Measurements from ENCODE around the gene MITF. TPM values are rescaled to one million over a fixed set of nuclear protein-coding genes. Genes with fewer than 3 reads are reported as not detected.
"Not testable (repeated sequence)": the region's sequence is repeated elsewhere in the genome, so short reads cannot be mapped to it uniquely, and the experiment has no call there.

Gene MITF
- total and polyA plus RNA-seq, 8 donors, result 3.5 to 61.3 (median 15.5) TPM

GRCh38 chr3:69787436-69788168, 48.3 kb downstream of the MITF start:
- intact Hi-C loops (cut with DNase I; ENCODE audit: low total_unique reads), result no loop called here
- H3K9me3 ChIP-seq, result no peaks in the 10 kb centered on the region
- H3K4me3 ChIP-seq, result no peak overlapping the region
- WGBS, 5 donors, result 44 to 61% (median 56%) methylated on average over 3 of the region's 3 CpGs
- peak in 1 of 2 donors; percentile 29 for DNase-seq
- H3K27ac ChIP-seq, result peak overlapping the region in 1 of 5 donors; percentile 40
- H3K27me3 ChIP-seq, result no peaks in the 10 kb centered on the region
- no peaks in the 10 kb centered on the region for H3K36me3 ChIP-seq
- H3K4me1 ChIP-seq, result peaks cover 6 to 59% (median 28%) of the 10 kb centered on the region in 4 donors
- TF ChIP-seq EP300 (IDR thresholded peaks at IDR 0.05) (no peak), CTCF (IDR thresholded peaks at IDR 0.05) (no peak), POLR2AphosphoS5 (IDR thresholded peaks at IDR 0.05) (no peak), POLR2A (IDR thresholded peaks at IDR 0.05) (no peak)

GRCh38 chr3:69791106-69791505, 51.8 kb downstream of the MITF start:
- no peak for TF ChIP-seq POLR2A (IDR thresholded peaks at IDR 0.05)
- no peak for TF ChIP-seq EP300 (IDR thresholded peaks at IDR 0.05)
- TF ChIP-seq CTCF (IDR thresholded peaks at IDR 0.05), result no peak
- no peak for TF ChIP-seq POLR2AphosphoS5 (IDR thresholded peaks at IDR 0.05)
- Histone ChIP-seq H3K36me3 (no peaks in the 10 kb centered on the region), H3K9me3 (no peaks in the 10 kb centered on the region), H3K4me3 (no peak overlapping the region), H3K27me3 (no peaks in the 10 kb centered on the region), H3K4me1 (peaks cover 0 to 35% (median 13%) of the 10 kb centered on the region in 4 donors), H3K27ac (peak overlapping the region in 2 of 5 donors; percentile 31 to 40)
- intact Hi-C loops (cut with DNase I; ENCODE audit: low total_unique reads), result loop anchor here (10.0 kb wide), 1 partner anchor 96 kb away; no protein-coding TSS in a partner anchor
- DNase-seq, result peak; percentile 27 to 38
- 57 to 81% (median 69%) methylated on average over 6 of the region's 6 CpGs for WGBS, 5 donors

DNA sequence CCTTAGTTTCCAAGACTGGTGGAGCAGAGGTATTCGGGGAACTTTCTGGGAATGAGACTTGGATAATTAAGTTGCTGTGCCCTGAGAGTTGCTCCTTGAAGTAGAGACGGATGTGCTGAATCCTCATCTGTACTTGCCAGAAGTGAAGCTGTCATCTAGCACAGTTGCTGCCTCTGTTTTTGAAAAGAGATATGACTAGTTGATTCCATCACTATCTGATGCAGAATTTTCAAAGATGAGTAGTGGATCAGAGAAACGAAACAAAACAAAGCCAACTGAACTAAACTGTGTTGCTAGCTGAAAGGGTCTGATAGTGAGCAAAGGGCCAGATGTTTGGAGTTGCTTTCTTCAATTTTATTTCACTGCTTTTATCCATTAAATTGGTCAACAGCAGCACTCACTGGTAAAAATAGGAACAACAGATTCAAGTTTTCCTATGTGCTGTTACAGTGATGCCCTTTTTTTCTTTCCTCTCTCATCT, 52.7 kb downstream of the MITF start:
- H3K9me3 ChIP-seq, result no peaks in the 10 kb centered on the region
- peak overlapping the region in 3 of 5 donors; percentile 2 to 40 (median 3) for H3K27ac ChIP-seq
- TF ChIP-seq POLR2A (IDR thresholded peaks at IDR 0.05) (no peak), EP300 (IDR thresholded peaks at IDR 0.05) (no peak), CTCF (IDR thresholded peaks at IDR 0.05) (peak in 2 of 7 experiments; percentile 41 to 43), POLR2AphosphoS5 (IDR thresholded peaks at IDR 0.05) (no peak)
- no peaks in the 10 kb centered on the region for H3K36me3 ChIP-seq
- intact Hi-C loops (cut with DNase I; ENCODE audit: low total_unique reads), result loop anchor here (10.0 kb wide), 1 partner anchor 97 kb away; no protein-coding TSS in a partner anchor
- WGBS, 5 donors, result 28 to 52% (median 49%) methylated on average over 3 of the region's 3 CpGs
- no peak overlapping the region for H3K4me3 ChIP-seq
- peaks cover 0 to 27% (median 11%) of the 10 kb centered on the region in 4 donors for H3K4me1 ChIP-seq
- DNase-seq, result peak in 1 of 2 donors; percentile 63
- H3K27me3 ChIP-seq, result no peaks in the 10 kb centered on the region

GRCh38 chr3:69796126-69796525, 56.9 kb downstream of the MITF start:
- intact Hi-C loops (cut with DNase I; ENCODE audit: low total_unique reads), result loop anchor here (10.0 kb wide), 1 partner anchor 101 kb away; no protein-coding TSS in a partner anchor
- H3K9me3 ChIP-seq, H3K27me3 ChIP-seq, H3K36me3 ChIP-seq, H3K27ac ChIP-seq, DNase-seq, H3K4me3 ChIP-seq: not testable (repeated sequence)
- peaks cover 0 to 13% (median 5%) of the 10 kb centered on the region in 4 donors for H3K4me1 ChIP-seq
- 76 to 94% (median 93%) methylated on average over 3 to 4 of the region's 4 CpGs for WGBS, 5 donors

Data from stomach (tissue), 9 donors.